Measurements from ENCODE around the gene CEP112.
"Not testable (repeated sequence)": the region's sequence is repeated elsewhere in the genome, so short reads cannot be mapped to it uniquely, and the experiment has no call there.

Gene CEP112

DNA sequence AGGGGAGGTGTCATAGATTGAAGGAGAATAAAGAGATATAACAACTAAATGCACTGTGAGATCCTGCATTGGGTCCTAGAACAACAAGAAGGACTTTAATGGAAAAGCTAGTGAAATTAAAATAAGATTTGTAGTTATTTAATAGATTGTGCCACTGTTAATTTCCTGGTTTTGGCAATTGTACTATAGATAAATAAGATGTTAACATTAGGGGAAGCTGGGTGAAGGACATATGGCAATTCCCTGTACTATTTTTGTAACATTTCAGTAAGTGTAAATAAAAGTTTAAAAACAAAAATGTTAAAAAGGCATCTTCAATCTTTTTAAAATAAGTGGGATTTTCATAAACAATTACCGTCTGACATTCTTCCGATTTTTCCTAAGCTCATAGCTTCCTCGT, 372.1 kb downstream of the CEP112 start:
- ChIA-PET CTCF (no interaction called here), POLR2A (no interaction called here)
- no peak overlapping the region for H3K4me3 ChIP-seq (ENCODE audit: low read depth, low read length)
- DNase-seq (ENCODE audit: low read depth, low spot score) = no peak
- TF ChIP-seq CTCF (IDR thresholded peaks at IDR 0.05; ENCODE audit: insufficient read depth, low read length, missing control alignments) = no peak

DNA sequence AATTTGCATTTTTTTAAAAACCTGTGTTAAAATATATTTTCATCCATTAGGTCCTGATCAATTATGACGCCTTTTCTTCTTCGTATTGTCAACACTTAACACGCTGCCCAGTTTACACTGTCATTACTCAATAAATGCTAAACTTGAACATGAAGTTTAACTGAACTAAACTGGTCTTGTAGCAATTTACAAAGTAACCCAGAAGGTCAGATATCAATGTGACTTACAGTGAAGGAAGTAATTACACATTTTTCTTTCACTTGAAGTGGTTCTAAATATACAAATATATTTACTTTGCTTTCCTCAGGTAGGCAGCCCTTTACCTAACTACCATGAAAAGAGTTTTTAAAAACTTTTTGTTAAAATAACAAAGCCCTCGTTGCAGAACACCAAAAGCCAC, 374.0 kb downstream of the CEP112 start:
- ChIA-PET POLR2A (no interaction called here), CTCF (no interaction called here)
- no peak for DNase-seq (ENCODE audit: low read depth, low spot score)
- TF ChIP-seq CTCF (IDR thresholded peaks at IDR 0.05; ENCODE audit: insufficient read depth, low read length, missing control alignments) = no peak
- H3K4me3 ChIP-seq (ENCODE audit: low read depth, low read length) = no peak overlapping the region

- no peak overlapping the region for H3K4me3 ChIP-seq (ENCODE audit: low read depth, low read length)
- ChIA-PET CTCF (no interaction called here), POLR2A (no interaction called here)
- no peak for TF ChIP-seq CTCF (IDR thresholded peaks at IDR 0.05; ENCODE audit: insufficient read depth, low read length, missing control alignments)
- DNase-seq (ENCODE audit: low read depth, low spot score) = no peak
These were observed 377.5 kb downstream of the CEP112 start for GRCh38 chr17:65814418-65814817.

DNA sequence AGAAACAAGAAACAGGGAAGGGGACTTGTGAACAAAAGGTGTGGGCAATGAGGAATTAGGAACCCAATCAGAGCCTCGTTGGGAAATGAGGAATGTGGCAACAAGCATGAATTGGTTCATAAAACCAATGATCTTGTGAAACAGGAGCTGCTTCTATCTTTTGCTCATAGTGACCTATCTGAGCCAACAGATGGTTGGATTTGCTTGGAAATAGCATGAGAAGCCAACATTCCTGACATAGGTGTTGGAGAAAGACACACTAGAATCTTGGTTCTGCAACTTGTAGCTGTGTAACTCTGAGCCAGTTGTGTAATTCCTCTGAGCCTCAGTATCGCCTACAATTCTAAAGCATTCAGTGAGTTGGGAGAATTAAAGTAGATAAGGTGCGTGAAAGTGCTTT, 378.6 kb downstream of the CEP112 start:
- ChIA-PET POLR2A (no interaction called here), CTCF (no interaction called here)
- no peak overlapping the region for H3K4me3 ChIP-seq (ENCODE audit: low read depth, low read length)
- no peak for DNase-seq (ENCODE audit: low read depth, low spot score)
- TF ChIP-seq CTCF (IDR thresholded peaks at IDR 0.05; ENCODE audit: insufficient read depth, low read length, missing control alignments) = no peak

GRCh38 chr17:65811043-65811442, 380.9 kb downstream of the CEP112 start:
- CTCF ChIA-PET = no interaction called here
- DNase-seq (ENCODE audit: low read depth, low spot score) = no peak
- POLR2A ChIA-PET = no interaction called here
- no peak for TF ChIP-seq CTCF (IDR thresholded peaks at IDR 0.05; ENCODE audit: insufficient read depth, low read length, missing control alignments)
- H3K4me3 ChIP-seq (ENCODE audit: low read depth, low read length) = no peak overlapping the region

GRCh38 chr17:65809366-65809765, 382.6 kb downstream of the CEP112 start:
- ChIA-PET POLR2A (no interaction called here), CTCF (no interaction called here)
- no peak overlapping the region for H3K4me3 ChIP-seq (ENCODE audit: low read depth, low read length)
- DNase-seq (ENCODE audit: low read depth, low spot score) = no peak
- no peak for TF ChIP-seq CTCF (IDR thresholded peaks at IDR 0.05; ENCODE audit: insufficient read depth, low read length, missing control alignments)

- H3K4me3 ChIP-seq (ENCODE audit: low read depth, low read length); POLR2A ChIA-PET; CTCF ChIA-PET; DNase-seq (ENCODE audit: low read depth, low spot score): not testable (repeated sequence)
These were observed 383.4 kb downstream of the CEP112 start for GRCh38 chr17:65808566-65808965.
